IMR-90 (cell line): ENCODE results near the gene TRIM38. TPM values are rescaled to one million over a fixed set of nuclear protein-coding genes. Genes with fewer than 3 reads are reported as not detected.

Experiments
- ATAC-seq: fragments of 200-7000 bp; cut with Tn5 transposase; 2 replicates; pipeline ENCODE4 v1.9.1; 2020; ENCODE audit warnings: low read depth, mild to moderate bottlenecking, moderate library complexity
- BruUV-seq: library from RNA; stranded (reverse); fragments of 400-500 nt; replicated peaks from 2 replicates; lab custom pipeline; 2021; lab: Mats Ljungman, UMichigan
- CTCF ChIA-PET: fragments of 300-600 bp; formaldehyde crosslinking; extraction: SDS; loops from one replicate; lab custom pipeline; 2021; ENCODE audit warnings: antibody characterized with exemption; lab: Yijun Ruan, JAX
- POLR2A ChIA-PET: fragments of 300-600 bp; sonication (Branson Sonifier 250); formaldehyde crosslinking; loops from one replicate; lab custom pipeline; 2022; ENCODE audit warnings: antibody characterized with exemption; ENCODE audit not compliant: unreplicated experiment; lab: Charles Lee
- DNase-seq: peaks from one replicate; pipeline ENCODE4 v3.0.0; 2013
- H2AFZ ChIP-seq: replicated peaks from 2 replicates; pipeline ENCODE3; 2013; ENCODE audit warnings: low read length, mild to moderate bottlenecking; ENCODE audit not compliant: poor library complexity
- H2AK5ac ChIP-seq: 2 replicates; pipeline ENCODE4 v1.6.1; 2013; ENCODE audit warnings: low read depth, low read length, inconsistent platforms
- H2AK9ac ChIP-seq: replicated peaks from 2 replicates; pipeline ENCODE3; 2013; ENCODE audit warnings: mild to moderate bottlenecking, low read depth, low read length, moderate library complexity; ENCODE audit not compliant: poor library complexity
- H2BK120ac ChIP-seq: 2 replicates; pipeline ENCODE4 v1.6.1; 2013; ENCODE audit warnings: low read depth, low read length, inconsistent platforms
- H2BK15ac ChIP-seq: 3 replicates; pipeline ENCODE4 v1.6.1; 2013; ENCODE audit warnings: low read depth, low read length, inconsistent platforms
- H2BK20ac ChIP-seq: 2 replicates; pipeline ENCODE4 v1.6.1; 2013; ENCODE audit warnings: low read depth, mild to moderate bottlenecking, inconsistent platforms, low read length, moderate library complexity
- H2BK5ac ChIP-seq: 2 replicates; pipeline ENCODE4 v1.6.1; 2013; ENCODE audit warnings: mild to moderate bottlenecking, low read depth, low read length, inconsistent platforms; ENCODE audit not compliant: poor library complexity, severe bottlenecking
- H3K14ac ChIP-seq: replicated peaks from 2 replicates; pipeline ENCODE4 v1.6.1; 2013; ENCODE audit warnings: low read depth, low read length, inconsistent platforms
- H3K18ac ChIP-seq: 2 replicates; pipeline ENCODE4 v1.6.1; 2013; ENCODE audit warnings: low read depth, low read length, control low read depth
- H3K23ac ChIP-seq: 2 replicates; pipeline ENCODE4 v1.6.1; 2013; ENCODE audit warnings: low read depth, low read length, inconsistent platforms
- H3K27ac ChIP-seq: 2 replicates; pipeline ENCODE4 v1.5.1; 2013; ENCODE audit warnings: mild to moderate bottlenecking, control low read depth, low read length; ENCODE audit not compliant: insufficient read depth
- H3K27me3 ChIP-seq: 2 replicates; pipeline ENCODE4 v1.6.1; 2013; ENCODE audit warnings: low read length; ENCODE audit not compliant: control insufficient read depth, insufficient read depth
- H3K36me3 ChIP-seq: 2 replicates; pipeline ENCODE4 v1.6.1; 2013; ENCODE audit warnings: low read length, mixed read lengths; ENCODE audit not compliant: control insufficient read depth, insufficient read depth
- H3K4ac ChIP-seq: 2 replicates; pipeline ENCODE4 v1.6.1; 2013; ENCODE audit warnings: low read depth, low read length, inconsistent platforms
- H3K4me1 ChIP-seq: 2 replicates; pipeline ENCODE4 v1.6.1; 2013; ENCODE audit warnings: low read length, mixed read lengths; ENCODE audit not compliant: control insufficient read depth, insufficient read depth
- H3K4me2 ChIP-seq: 2 replicates; pipeline ENCODE4 v1.6.1; 2013; ENCODE audit warnings: low read depth, mild to moderate bottlenecking, control low read depth, low read length, moderate library complexity
- H3K4me3 ChIP-seq: 2 replicates; pipeline ENCODE4 v1.5.1; 2013; ENCODE audit warnings: low read depth, mild to moderate bottlenecking, control low read depth, low read length, moderate library complexity; ENCODE audit not compliant: insufficient read depth
- H3K56ac ChIP-seq: 2 replicates; pipeline ENCODE4 v1.6.1; 2013; ENCODE audit warnings: low read length, inconsistent platforms; ENCODE audit not compliant: insufficient read depth; ENCODE audit errors: extremely low read depth
- H3K79me1 ChIP-seq, 2 experiments: 2 replicates each; pipeline ENCODE4 v1.6.1; 2013; ENCODE audit warnings: low read length in 2 of 2, inconsistent platforms in 1 of 2, low read depth in 1 of 2
- H3K9ac ChIP-seq: 2 replicates; pipeline ENCODE4 v1.6.1; 2013; ENCODE audit warnings: low read depth, low read length, control low read depth
- H3K9me1 ChIP-seq: 2 replicates; pipeline ENCODE4 v1.6.1; 2013; ENCODE audit warnings: low read length, inconsistent platforms; ENCODE audit not compliant: insufficient read depth
- H3K9me3 ChIP-seq: 2 replicates; pipeline ENCODE4 v1.6.1; 2013; ENCODE audit warnings: low read length; ENCODE audit not compliant: control insufficient read depth, insufficient read depth
- H4K20me1 ChIP-seq: 2 replicates; pipeline ENCODE4 v1.6.1; 2013; ENCODE audit warnings: low read length, inconsistent platforms; ENCODE audit not compliant: insufficient read depth
- H4K5ac ChIP-seq: 2 replicates; pipeline ENCODE4 v1.6.1; 2013; ENCODE audit warnings: mild to moderate bottlenecking, low read depth, low read length, control low read depth
- H4K8ac ChIP-seq, 2 experiments: 2 replicates each; pipeline ENCODE4 v1.6.1; 2013; ENCODE audit warnings: low read depth in 2 of 2, low read length in 2 of 2, control low read depth in 1 of 2, inconsistent platforms in 1 of 2
- H4K91ac ChIP-seq: 2 replicates; pipeline ENCODE4 v1.6.1; 2013; ENCODE audit warnings: low read depth, low read length, inconsistent platforms; ENCODE audit not compliant: insufficient read depth
- BHLHE40 ChIP-seq: fragments of 150-350 bp; IDR thresholded peaks from 2 replicates; pipeline ENCODE4 v1.6.1; 2016; ENCODE audit warnings: mild to moderate bottlenecking, low read depth, low read length
- CEBPB ChIP-seq: IDR thresholded peaks from 2 replicates; pipeline ENCODE4 v1.6.1; 2012; ENCODE audit warnings: low read depth, low read length, improper control_type of control experiment
- FOS ChIP-seq: fragments of 150-350 bp; IDR thresholded peaks from 2 replicates; pipeline ENCODE4 v1.6.1; 2016; ENCODE audit warnings: low read depth, low read length
- MAFK ChIP-seq: IDR thresholded peaks from 2 replicates; pipeline ENCODE4 v1.6.1; 2012; ENCODE audit warnings: low read depth, low read length, improper control_type of control experiment
- MAZ ChIP-seq: IDR thresholded peaks from 2 replicates; pipeline ENCODE4 v1.6.1; 2012; ENCODE audit warnings: low read depth, mild to moderate bottlenecking, low read length, improper control_type of control experiment, moderate library complexity, borderline replicate concordance
- MXI1 ChIP-seq: IDR thresholded peaks from 2 replicates; pipeline ENCODE4 v1.6.1; 2012; ENCODE audit warnings: low read depth, mild to moderate bottlenecking, low read length, moderate library complexity, borderline replicate concordance
- NFE2L2 ChIP-seq: fragments of 150-350 bp; IDR thresholded peaks from 2 replicates; pipeline ENCODE4 v1.6.1; 2016; ENCODE audit warnings: low read depth, mild to moderate bottlenecking, low read length
- POLR2A ChIP-seq: IDR thresholded peaks from 2 replicates; pipeline ENCODE4 v1.6.1; 2012; ENCODE audit warnings: mild to moderate bottlenecking, low read depth, low read length
- RAD21 ChIP-seq: IDR thresholded peaks from 2 replicates; pipeline ENCODE4 v1.6.1; 2012; ENCODE audit warnings: low read length, improper control_type of control experiment
- RCOR1 ChIP-seq: IDR thresholded peaks from 2 replicates; pipeline ENCODE4 v1.6.1; 2012; ENCODE audit warnings: mild to moderate bottlenecking, low read length, improper control_type of control experiment; ENCODE audit not compliant: insufficient replicate concordance
- RFX5 ChIP-seq: IDR thresholded peaks from 2 replicates; pipeline ENCODE4 v1.8.0; 2012; ENCODE audit warnings: low read depth, mild to moderate bottlenecking, low read length, moderate library complexity
- WGBS, 2 experiments: methylation state at CpG; one replicate each; pipeline versions ENCODE4 v1.1.5 to v1.1.7; 2013; ENCODE audit warnings: missing lambda C conversion rate in 2 of 2; ENCODE audit not compliant: insufficient read length in 1 of 2; ENCODE audit errors: extremely low coverage in 2 of 2; 5-methylcytosine and 5-hydroxymethylcytosine counted together
- dilution Hi-C: fragments of 300-500 bp; cut with HindIII; formaldehyde crosslinking; loops from one replicate; pipeline ENCODE4 v1.14.3; 2018; ENCODE audit warnings: low sequenced_read_pairs; ENCODE audit not compliant: unreplicated experiment
- in situ Hi-C: fragments of 300-500 bp; cut with MboI; formaldehyde crosslinking; loops from 3 replicates; pipeline ENCODE4 v1.14.3; 2019; ENCODE audit warnings: low sequenced_read_pairs, inconsistent platforms, mixed read lengths
- intact Hi-C: fragments of 100-400 bp; cut with micrococcal nuclease; formaldehyde crosslinking; loops from 2 replicates; pipeline ENCODE4 v1.10.0; 2022
- polyA plus RNA-seq, 3 experiments: library from polyadenylated mRNA; depleted of rRNA; stranded (reverse); fragments of >200 nt; gene quantifications; 2 replicates each; pipeline ENCODE4 v1.2.3, GENCODE V29; 2012; ENCODE audit warnings: low replicate concordance in 1 of 3
- total RNA-seq: library from RNA; depleted of rRNA; stranded (reverse); fragments of >200 nt; gene quantifications from 2 replicates; pipeline ENCODE4 v1.2.3, GENCODE V29; 2012
- TF ChIP-seq, protein P1 (sequence below): conservative IDR thresholded peaks from 2 replicates; pipeline ENCODE4 v1.5.1; 2012; ENCODE audit warnings: mild to moderate bottlenecking, low read depth, low read length, improper control_type of control experiment
- TF ChIP-seq, protein P2 (sequence below): fragments of 150-350 bp; IDR thresholded peaks from 2 replicates; pipeline ENCODE4 v1.6.1; 2016; ENCODE audit warnings: low read depth, mild to moderate bottlenecking, low read length, moderate library complexity, borderline replicate concordance

Gene TRIM38
- total and polyA plus RNA-seq, 2 of the 4 experiments (the other 2 are of a cell fraction), result 4.1 to 6.3 TPM

DNA sequence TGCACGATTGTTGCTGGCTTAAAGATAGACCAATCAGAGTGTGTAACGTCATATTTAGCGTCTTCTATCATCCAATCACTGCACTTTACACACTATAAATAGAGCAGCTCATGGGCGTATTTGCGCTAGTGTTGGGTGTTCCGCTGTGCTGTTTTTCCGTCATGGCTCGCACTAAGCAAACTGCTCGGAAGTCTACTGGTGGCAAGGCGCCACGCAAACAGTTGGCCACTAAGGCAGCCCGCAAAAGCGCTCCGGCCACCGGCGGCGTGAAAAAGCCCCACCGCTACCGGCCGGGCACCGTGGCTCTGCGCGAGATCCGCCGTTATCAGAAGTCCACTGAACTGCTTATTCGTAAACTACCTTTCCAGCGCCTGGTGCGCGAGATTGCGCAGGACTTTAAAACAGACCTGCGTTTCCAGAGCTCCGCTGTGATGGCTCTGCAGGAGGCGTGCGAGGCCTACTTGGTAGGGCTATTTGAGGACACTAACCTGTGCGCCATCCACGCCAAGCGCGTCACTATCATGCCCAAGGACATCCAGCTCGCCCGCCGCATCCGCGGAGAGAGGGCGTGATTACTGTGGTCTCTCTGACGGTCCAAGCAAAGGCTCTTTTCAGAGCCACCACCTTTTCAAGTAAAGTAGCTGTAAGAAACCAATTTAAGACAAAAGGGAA is 57.9 kb downstream of the TRIM38 start:
- DNase-seq, result peak; percentile 95
- no peaks in the 10 kb centered on the region for H4K20me1 ChIP-seq
- H3K56ac ChIP-seq, result peak overlapping the region; percentile 92; the same call in 1 of the 2 replicates
- H2AK5ac ChIP-seq, result peak overlapping the region; percentile 38; the same call in 1 of the 2 replicates
- H3K4me1 ChIP-seq, result peaks cover 16% of the 10 kb centered on the region
- BruUV-seq, result TSS peak; percentile 99
- ATAC-seq, result peak; percentile 55
- no peaks in the 10 kb centered on the region for H3K27me3 ChIP-seq
- peak overlapping the region; percentile 83 for H2AFZ ChIP-seq
- peak overlapping the region; percentile 39 for H3K4me3 ChIP-seq
- peak overlapping the region; percentile 90 for H2BK5ac ChIP-seq
- peak overlapping the region; percentile 34 for H4K5ac ChIP-seq
- no peaks in the 10 kb centered on the region for H3K9me3 ChIP-seq
- peaks cover 4 to 10% of the 10 kb centered on the region in 2 experiments; a peak in 2 of 4 replicates for H3K79me1 ChIP-seq
- H3K36me3 ChIP-seq, result no peaks in the 10 kb centered on the region
- no peak overlapping the region for H2BK20ac ChIP-seq
- peak overlapping the region; percentile 12 to 64; a peak in 3 of 4 replicates for H4K8ac ChIP-seq
- intact Hi-C loops, result loop anchor here (5.0 to 10.0 kb wide), 2 partner anchors 1127 to 1814 kb away; a partner anchor contains a TSS
- in situ Hi-C loops, result no loop called here
- ChIA-PET CTCF (interaction anchor here (1.4 to 1.6 kb wide), 2 partner anchors 11 to 17 kb away, joined by 4 to 8 read pairs; a partner anchor contains a TSS), POLR2A (interaction anchor here (0.5 to 1.9 kb wide), 10 partner anchors 10 to 1818 kb away, joined by 3 to 11 read pairs (median 5); a partner anchor contains a TSS)
- dilution Hi-C loops, result no loop called here
- H3K4ac ChIP-seq, result peak overlapping the region; percentile 78
- H3K9ac ChIP-seq, result peak overlapping the region; percentile 68
- peak overlapping the region; percentile 94 for H3K4me2 ChIP-seq
- 0 out of 2 replicates have a peak overlapping the region, but pooled peaks have one; percentile 45 for H2BK120ac ChIP-seq
- peak overlapping the region; percentile 67 for H4K91ac ChIP-seq
- WGBS, 2 experiments, result 0% methylated on average over 18 of the region's 45 CpGs; no CpG with 5 or more reads in 1 of the 2 experiments
- H3K18ac ChIP-seq, result peak overlapping the region; percentile 83
- H2BK15ac ChIP-seq, result no peak overlapping the region
- peak overlapping the region; percentile 18 for H2AK9ac ChIP-seq
- H3K9me1 ChIP-seq, result 0 out of 2 replicates have a peak, but pooled peaks cover under 1% of the 10 kb centered on the region
- peak overlapping the region; percentile 39; the same call in 1 of the 2 replicates for H3K23ac ChIP-seq
- H3K14ac ChIP-seq, result peak overlapping the region; percentile 78; the same call in 1 of the 2 replicates
- H3K27ac ChIP-seq, result peak overlapping the region; percentile 79
- no peak for TF ChIP-seq MAZ
- no peak for TF ChIP-seq NFE2L2
- TF ChIP-seq CEBPB, result no peak
- TF ChIP-seq RFX5, result peak; percentile 70; the same call in 1 of the 2 replicates
- no peak for TF ChIP-seq MAFK
- TF ChIP-seq, protein P1, sequence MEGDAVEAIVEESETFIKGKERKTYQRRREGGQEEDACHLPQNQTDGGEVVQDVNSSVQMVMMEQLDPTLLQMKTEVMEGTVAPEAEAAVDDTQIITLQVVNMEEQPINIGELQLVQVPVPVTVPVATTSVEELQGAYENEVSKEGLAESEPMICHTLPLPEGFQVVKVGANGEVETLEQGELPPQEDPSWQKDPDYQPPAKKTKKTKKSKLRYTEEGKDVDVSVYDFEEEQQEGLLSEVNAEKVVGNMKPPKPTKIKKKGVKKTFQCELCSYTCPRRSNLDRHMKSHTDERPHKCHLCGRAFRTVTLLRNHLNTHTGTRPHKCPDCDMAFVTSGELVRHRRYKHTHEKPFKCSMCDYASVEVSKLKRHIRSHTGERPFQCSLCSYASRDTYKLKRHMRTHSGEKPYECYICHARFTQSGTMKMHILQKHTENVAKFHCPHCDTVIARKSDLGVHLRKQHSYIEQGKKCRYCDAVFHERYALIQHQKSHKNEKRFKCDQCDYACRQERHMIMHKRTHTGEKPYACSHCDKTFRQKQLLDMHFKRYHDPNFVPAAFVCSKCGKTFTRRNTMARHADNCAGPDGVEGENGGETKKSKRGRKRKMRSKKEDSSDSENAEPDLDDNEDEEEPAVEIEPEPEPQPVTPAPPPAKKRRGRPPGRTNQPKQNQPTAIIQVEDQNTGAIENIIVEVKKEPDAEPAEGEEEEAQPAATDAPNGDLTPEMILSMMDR, result 0 out of 2 replicates have a peak, but pooled peaks have one; percentile 10
- TF ChIP-seq, protein P2, sequence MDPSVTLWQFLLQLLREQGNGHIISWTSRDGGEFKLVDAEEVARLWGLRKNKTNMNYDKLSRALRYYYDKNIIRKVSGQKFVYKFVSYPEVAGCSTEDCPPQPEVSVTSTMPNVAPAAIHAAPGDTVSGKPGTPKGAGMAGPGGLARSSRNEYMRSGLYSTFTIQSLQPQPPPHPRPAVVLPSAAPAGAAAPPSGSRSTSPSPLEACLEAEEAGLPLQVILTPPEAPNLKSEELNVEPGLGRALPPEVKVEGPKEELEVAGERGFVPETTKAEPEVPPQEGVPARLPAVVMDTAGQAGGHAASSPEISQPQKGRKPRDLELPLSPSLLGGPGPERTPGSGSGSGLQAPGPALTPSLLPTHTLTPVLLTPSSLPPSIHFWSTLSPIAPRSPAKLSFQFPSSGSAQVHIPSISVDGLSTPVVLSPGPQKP, result no peak
- peak; percentile 99 for TF ChIP-seq POLR2A
- TF ChIP-seq FOS, result no peak
- TF ChIP-seq BHLHE40, result no peak
- no peak for TF ChIP-seq RAD21
- no peak for TF ChIP-seq RCOR1
- peak; percentile 43; the same call in 1 of the 2 replicates for TF ChIP-seq MXI1
